HG03520 (cell line): ENCODE measurements around the gene CIB4.
"Not testable (repeated sequence)": the region's sequence is repeated elsewhere in the genome, so short reads cannot be mapped to it uniquely, and the experiment has no call there.

Experiments
- ATAC-seq: cut with Tn5 transposase; IDR thresholded peaks from one replicate; pipeline ENCODE4 v1.9.1; 2021; ENCODE audit warnings: mild to moderate bottlenecking, moderate library complexity; ENCODE audit not compliant: unreplicated experiment

CIB4 gene

DNA sequence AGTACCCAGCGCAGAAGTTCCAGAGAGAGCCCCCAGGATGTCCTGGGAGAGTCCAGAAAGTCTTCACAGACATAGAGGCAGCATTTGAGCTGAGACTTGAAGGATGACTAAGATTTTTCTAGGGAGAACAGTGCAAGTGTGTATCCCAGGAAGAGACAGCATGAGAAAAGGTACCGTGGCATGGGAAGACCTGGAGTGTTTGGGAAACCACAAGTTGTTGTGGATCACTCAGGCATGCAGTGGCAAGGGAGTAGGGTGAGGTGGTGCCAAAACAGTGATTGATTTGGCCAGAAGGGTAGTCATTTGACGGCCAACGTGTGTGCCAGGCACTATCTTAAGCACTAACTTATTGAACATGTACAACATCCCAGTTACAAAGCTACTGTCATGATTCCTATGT, 26.9 kb upstream of the CIB4 start:
- no peak for ATAC-seq

- ATAC-seq = no peak
Observed at GRCh38 chr2:26666671-26667070, 25.5 kb upstream of the CIB4 start.

- not testable (repeated sequence) for ATAC-seq
Observed at GRCh38 chr2:26665296-26665695, 24.1 kb upstream of the CIB4 start.

DNA sequence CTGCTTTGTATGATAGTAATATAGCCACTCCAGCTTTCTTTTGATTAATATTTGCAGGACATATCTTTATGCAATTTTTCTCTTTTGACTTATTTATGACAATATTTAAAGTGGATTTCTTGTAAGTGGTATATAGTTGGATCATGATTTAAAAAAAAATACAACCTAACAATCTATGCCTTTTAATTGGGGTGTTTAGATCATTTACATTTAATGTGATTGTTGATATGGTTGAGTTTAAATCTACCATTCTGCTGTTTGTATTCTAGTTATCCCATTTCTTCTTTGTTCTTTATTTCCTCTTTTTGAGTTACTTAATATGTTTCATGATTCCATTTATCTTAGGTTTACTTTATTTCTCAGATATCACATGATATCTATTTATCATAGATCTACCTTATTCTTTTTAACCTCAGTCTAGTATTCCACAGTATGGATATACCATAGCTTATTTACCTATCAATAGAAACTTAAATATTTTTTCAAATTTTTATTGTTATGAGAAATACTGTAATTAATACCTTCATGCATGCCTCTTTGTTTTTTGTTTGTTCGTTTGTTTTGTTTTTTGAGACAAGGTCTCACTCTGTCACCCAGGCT, 19.3 kb upstream of the CIB4 start:
- ATAC-seq = no peak

DNA sequence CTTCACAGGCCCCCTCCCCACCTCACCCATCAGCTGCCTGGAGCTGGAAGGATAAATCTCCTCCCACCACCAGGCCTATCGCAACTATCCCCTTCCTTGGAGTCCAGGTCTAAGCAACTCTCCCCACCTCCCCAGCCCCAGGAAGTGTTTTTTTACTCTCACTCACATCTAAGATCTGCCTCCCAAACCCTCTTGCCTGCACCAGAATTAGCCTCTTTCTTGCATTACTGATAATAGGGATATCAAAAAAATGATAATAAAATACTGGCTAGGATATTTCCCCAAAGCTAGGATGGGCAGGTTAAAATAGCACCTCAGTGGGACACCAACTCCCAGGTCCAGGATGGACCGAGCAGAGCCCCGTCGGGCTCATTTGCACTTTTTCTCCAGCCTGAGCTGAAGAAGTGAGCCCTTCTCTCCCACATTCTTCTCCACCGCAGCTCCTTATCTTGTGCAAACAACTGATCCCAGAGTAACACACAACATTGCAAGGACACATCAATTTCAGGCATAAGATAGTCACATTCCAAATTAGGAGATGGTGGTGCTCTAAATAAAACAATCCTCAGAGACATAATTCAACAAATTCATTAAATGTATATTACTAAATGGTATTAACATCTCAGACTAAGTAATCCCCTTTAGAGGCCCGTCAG, 17.7 kb upstream of the CIB4 start:
- ATAC-seq = no peak

GRCh38 chr2:26657265-26657664, 16.1 kb upstream of the CIB4 start:
- no peak for ATAC-seq

- no peak for ATAC-seq
Observed at GRCh38 chr2:26655611-26656195, 14.5 kb upstream of the CIB4 start.

- not testable (repeated sequence) for ATAC-seq
Observed at GRCh38 chr2:26655120-26655519, 14.0 kb upstream of the CIB4 start.

DNA sequence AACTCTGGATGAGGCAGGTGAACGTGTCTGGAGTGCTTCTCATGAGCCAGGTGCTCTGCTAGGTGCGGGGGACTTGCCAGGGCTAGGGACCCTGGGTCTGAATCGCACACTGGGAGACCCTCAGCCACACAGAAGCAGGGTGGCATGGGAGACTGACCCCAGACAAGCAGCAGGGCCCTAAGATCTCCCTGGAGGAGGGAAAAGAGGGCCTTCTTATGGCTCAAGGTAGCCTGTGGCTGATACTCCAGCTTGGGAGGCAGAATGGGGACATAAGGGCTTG, 12.8 kb upstream of the CIB4 start:
- no peak for ATAC-seq

- no peak for ATAC-seq
Observed at GRCh38 chr2:26653207-26654060, 12.3 kb upstream of the CIB4 start.

GRCh38 chr2:26652361-26653041, 11.3 kb upstream of the CIB4 start:
- no peak for ATAC-seq

DNA sequence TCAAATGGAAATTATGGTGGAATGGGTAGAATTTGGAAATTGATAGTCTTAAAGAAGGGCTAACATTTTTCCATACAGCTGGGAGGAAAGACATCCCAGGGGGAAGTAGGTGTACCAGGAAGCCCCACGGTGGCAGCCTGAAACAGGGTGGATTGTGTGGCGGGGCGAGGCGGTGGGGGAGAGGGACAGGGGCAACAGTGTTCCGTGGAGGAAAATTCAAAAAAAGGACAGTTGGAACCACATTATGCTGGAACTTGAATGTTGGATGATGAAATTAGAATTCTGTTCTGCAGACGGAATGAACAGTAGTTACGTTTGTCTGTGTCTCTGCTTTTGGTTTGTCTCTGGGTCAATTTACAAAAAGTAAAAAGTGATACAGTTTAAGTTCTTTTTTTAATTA, 10.6 kb upstream of the CIB4 start:
- ATAC-seq = no peak

GRCh38 chr2:26651470-26651771, 10.3 kb upstream of the CIB4 start:
- no peak for ATAC-seq

- no peak for ATAC-seq
Observed at GRCh38 chr2:26650713-26651469, 9.7 kb upstream of the CIB4 start.

DNA sequence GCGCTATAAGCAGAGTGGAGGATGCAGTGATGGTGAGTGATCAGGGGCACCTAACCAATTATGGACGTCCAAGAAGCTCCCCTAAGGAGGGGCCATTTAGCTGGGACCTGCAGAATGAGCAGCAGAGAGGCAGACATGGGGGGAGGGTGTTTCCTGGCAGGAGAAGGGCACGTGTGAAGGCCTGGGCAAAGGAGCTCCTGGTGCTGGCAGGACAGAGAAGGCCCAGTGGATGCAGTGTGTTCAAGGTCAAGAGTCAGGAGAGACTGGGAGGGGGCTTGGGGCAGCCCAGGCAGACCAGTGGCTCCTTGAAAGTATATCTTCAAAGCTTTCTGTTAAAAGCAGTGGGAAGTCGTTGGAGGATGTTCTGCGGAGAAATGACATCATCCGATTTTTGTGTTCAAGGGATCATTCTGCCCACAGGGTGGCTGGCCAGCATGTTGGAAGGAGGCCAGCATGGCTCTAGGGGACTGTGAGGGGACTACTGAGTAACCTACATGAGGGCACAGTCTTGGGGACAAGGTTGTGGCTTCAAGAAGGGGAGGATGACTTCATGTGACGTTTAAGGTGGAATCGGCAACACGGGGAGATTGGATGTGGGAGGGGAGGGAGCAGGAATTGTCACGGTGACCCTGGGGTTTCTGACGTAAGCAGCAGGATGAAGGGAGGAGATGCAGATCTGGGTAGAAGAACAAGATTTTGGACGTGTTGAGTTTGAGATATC, 9.0 kb upstream of the CIB4 start:
- no peak for ATAC-seq

DNA sequence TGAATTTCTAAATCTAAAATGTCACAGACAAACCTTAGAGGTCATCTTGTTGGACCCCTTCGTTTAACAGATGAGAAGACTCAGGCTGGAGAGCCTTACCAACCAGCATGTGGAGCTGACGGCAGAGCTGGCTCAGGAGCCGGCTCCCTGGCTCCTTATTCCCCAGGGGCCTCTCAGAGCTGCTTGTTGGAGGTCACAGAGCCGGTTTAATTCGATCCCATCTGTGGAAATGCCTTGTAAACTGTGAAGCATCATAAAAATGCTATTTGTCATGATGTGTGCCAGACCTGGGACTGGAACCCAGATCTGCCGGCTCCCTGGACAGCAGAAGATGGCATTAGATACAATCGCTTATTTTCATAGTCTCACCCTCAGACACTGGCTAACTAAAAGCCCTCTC, 8.2 kb upstream of the CIB4 start:
- ATAC-seq = no peak

DNA sequence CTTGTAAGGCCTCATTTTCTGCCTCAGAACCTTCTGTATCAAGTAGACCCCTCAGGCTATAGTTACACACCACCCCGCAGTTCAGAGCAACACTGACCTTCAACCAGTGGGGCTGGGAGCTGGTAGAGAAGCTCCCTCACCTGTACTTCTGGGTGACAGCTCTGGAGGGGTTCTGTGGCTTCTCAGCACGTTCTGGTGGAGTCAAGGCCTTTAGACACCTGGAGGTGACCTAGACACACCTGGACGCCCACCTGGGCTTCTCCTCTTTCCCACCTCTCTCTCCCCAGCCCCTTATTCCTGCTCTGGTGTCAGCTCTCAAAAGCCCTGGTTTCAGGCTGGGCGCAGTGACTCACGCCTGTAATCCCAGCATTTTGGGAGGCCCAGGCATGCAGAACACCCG, 7.3 kb upstream of the CIB4 start:
- no peak for ATAC-seq

DNA sequence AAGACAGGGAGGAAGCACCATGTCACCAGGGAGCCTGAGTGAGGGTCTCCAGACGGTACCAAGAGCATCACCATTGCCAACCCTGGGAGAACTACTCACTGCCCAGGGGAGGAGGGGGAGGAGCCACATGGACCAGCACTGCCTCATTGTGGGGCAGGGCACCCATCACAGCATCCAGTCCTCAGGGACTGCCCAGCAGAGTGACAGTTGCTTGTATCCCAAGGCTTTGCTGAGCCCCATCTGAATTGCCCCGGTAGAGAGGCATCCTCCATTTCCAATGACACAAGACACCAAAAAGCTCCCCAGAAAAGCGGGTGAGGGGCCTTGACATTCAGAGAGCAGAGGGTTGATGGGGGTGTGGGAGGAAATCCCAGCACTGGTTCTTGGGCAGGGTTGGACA, 6.8 kb upstream of the CIB4 start:
- no peak for ATAC-seq

DNA sequence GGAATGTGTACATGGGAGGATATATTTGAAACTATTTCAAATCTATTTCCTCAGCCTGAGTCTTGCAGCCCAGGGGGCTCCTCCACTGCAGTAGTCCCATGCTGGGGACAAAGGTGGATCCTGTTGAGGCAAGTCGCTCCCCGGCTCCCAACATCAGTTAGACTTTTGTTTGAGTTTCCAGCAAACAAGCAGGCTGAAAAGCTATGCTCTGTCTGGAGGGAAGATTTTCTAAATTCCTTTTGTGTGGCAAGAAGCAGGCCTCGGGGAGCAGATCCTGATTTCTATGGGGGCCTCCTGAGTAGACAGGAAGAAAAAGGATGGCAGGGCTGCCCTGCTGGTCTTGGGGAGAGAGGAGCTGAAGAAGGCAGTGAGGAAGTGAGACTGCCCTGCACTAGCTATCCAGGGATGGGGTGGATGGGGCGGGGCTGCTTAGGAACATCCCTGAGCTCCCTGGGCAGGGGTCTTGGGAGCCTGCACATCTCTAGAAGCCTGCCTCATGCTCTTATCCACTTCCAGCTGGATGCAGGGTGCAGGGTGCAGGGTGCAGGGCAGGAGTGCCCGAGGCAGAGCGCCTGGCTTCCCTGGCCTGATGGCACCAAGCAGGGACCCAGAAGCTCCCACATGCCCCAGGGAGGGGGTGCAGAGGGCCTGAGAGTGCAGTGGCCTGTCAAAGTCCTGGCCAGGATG, 6.0 kb upstream of the CIB4 start:
- no peak for ATAC-seq

- no peak for ATAC-seq
Observed at GRCh38 chr2:26645762-26646161, 4.6 kb upstream of the CIB4 start.
